Measurements from ENCODE around the gene SNTB2.

SNTB2 gene

DNA sequence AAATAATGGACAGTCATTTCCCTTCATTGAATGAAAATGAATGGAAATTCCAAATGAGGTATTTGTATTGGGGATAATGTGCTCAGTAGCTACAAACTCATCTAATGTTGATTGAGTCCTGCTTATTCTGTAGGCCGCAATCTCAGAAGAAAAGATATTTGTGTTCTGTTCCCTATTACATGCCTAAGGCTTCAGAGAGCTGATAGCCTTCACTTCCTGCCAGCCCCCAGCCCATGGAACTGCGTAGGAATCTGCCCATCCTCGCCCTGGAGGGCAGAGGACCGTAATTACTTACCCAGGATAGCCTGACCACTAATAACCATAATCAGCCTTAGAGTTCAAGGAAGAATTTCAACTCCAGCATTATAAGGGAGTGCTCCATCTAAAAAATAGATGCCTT lies 17.9 kb upstream of the SNTB2 start:
- DNase-seq (ENCODE audit: extremely low read depth, low read depth) = no peak
- no peak for TF ChIP-seq CTCF (IDR thresholded peaks at IDR 0.05; ENCODE audit: low read depth, low read length)

DNA sequence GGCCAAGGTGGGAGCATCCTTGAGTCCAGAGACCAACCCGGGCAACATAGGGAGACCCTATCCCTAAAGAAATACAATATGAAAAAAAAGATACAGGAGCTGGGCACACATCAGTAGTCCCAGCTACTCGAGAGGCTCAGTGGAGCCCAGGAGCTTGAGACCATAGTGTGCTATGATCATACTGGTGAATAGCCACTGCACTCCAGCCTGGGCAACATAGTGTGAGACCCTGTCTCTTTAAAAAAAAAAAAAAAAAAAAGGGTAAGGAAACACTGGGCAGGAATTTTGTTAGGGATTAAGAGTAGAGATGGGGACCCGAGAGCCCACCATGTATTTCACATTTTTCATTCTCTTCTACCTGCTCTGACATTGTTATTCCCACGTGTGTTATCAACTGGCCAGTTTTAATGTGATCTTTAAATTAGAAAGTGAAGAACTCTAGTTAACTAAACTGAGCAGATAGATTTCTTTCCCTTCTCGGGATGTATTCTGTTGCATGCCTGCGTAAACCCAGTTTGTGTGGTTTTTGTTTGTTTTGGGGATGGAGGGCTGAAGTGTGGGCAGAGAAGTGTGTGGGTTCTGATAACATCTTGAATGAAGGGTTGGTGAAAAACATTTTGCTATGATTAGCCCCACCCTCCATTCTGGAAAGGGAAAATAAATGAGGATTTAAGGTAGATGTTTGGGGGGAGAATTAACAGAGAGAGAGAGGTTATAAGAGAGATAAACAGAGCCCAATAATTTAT lies 17.2 kb upstream of the SNTB2 start:
- no peak for TF ChIP-seq CTCF (IDR thresholded peaks at IDR 0.05; ENCODE audit: low read depth, low read length)
- DNase-seq (ENCODE audit: extremely low read depth, low read depth) = no peak

DNA sequence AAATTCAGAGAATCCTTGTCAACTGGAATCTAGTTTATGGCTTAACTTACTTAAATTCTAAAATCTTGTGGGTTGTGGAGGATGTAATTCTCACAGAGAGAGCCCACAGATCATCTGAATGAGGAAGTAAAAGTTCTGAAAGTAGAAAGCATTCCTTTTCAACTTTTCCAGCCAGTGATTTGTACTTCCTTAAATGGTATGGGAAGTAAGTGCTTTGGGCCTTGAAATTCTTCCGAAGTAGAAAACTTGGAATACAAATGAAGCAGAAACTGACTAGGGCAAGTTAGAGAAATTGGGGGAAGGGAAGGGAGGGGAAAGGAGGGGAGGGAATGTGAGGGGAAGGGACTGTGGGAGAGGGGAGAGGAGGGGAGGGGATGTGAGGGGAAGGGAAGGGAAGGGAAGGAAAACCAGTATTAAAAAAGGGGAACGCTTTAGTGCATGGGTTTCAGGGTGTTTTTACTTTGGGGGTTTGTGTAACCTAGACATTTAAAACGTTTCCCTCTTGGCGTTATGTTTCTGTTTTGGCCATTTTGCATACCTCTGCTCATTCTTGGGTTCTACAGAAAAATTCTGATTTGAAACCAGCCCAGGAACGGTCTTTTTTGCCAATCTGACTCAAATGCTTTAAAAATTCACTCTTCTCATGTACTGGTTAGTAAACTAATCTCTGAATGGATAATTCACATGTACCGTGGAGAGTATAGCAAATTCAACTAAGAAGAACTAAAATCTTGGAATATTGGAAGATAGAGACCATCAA lies 15.5 kb upstream of the SNTB2 start:
- DNase-seq (ENCODE audit: extremely low read depth, low read depth) = no peak
- TF ChIP-seq CTCF (IDR thresholded peaks at IDR 0.05; ENCODE audit: low read depth, low read length) = no peak

DNA sequence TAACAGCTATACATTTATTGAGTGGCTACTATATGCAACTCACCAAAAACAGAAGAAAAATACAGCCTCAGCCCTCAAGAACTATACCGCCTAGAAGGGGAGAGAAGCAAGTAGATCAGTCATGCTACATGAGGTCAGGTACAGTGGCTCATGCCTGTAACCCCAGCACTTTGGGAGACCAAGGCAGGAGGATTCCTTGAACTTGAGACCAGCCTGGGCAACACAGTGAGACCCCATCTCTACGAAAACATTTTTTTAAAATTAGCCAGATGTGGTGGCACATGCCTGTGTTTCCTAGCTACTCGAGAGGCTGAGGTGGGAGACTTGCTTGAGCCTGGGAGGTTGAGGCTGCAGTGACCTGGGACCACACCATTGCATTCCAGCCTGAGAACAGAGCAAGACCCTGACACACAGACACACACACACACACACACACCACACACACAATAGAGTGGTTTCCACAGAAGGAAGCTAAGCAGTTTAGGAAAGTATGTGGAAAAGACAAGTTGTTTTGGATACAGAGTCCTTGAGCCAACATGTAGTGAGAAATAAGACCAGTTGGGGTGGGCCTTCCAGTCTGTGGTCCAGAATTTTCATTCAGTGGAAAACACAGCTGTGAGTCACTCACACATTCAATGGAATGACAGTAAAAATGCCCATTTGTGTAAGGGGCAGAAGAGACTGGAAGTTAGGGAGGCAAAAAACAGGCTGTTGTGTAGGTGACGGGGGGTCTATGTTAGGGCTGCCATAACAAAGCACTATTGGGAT lies 10.7 kb upstream of the SNTB2 start:
- DNase-seq (ENCODE audit: extremely low read depth, low read depth) = no peak
- no peak; the same call in 1 of the 2 replicates for TF ChIP-seq CTCF (IDR thresholded peaks at IDR 0.05; ENCODE audit: low read depth, low read length)

GRCh38 chr16:69179328-69180010 lies 7.5 kb upstream of the SNTB2 start:
- peak; percentile 85 for DNase-seq (ENCODE audit: extremely low read depth, low read depth)
- TF ChIP-seq CTCF (IDR thresholded peaks at IDR 0.05; ENCODE audit: low read depth, low read length) = no peak

GRCh38 chr16:69180011-69180338 lies 7.0 kb upstream of the SNTB2 start:
- DNase-seq (ENCODE audit: extremely low read depth, low read depth) = no peak

More at GRCh38 chr16:69180011-69180338, 7.0 kb upstream of the SNTB2 start:
- no peak for TF ChIP-seq CTCF (IDR thresholded peaks at IDR 0.05; ENCODE audit: low read depth, low read length)
